Thoracic aorta (tissue), 2 donors: ENCODE data around the gene EEPD1. TPM values are rescaled to one million over a fixed set of nuclear protein-coding genes. Genes with fewer than 3 reads are reported as not detected.

Experiments used
- ATAC-seq: fragments of 150-250 bp; one replicate; pipeline ENCODE4 v1.8.0; 2017; ENCODE audit warnings: low read depth; ENCODE audit not compliant: insufficient number of reproducible peaks, low FRiP score
- DNase-seq: peaks from one replicate; pipeline ENCODE4 v3.0.0-alpha.2; 2020; ENCODE audit warnings: low spot score
- H3K27ac ChIP-seq, 2 donors: fragments of 200-600 bp; sonication (generic); 1 replicate in 1 of 2; 2 replicates in 1 of 2; pipeline ENCODE4 v1.5.1; 2016; ENCODE audit warnings: mild to moderate bottlenecking in 2 of 2, moderate library complexity in 2 of 2
- H3K27me3 ChIP-seq: fragments of 200-600 bp; sonication (generic); replicated peaks from 2 replicates; pipeline ENCODE4 v1.6.0; 2016; ENCODE audit warnings: mild to moderate bottlenecking; ENCODE audit not compliant: insufficient read depth
- H3K36me3 ChIP-seq: fragments of 200-600 bp; sonication (generic); one replicate; pipeline ENCODE4 v1.5.1; 2016
- H3K4me1 ChIP-seq, 2 donors: fragments of 200-600 bp; sonication (generic); 1 replicate in 1 of 2; 2 replicates in 1 of 2; pipeline versions ENCODE4 v1.5.1 to v1.6.0; 2016; ENCODE audit warnings: low read depth in 2 of 2, mild to moderate bottlenecking in 1 of 2; ENCODE audit not compliant: control insufficient read depth in 1 of 2
- H3K4me3 ChIP-seq: fragments of 200-600 bp; sonication (generic); 2 replicates; pipeline ENCODE4 v1.5.1; 2016; ENCODE audit warnings: mild to moderate bottlenecking
- H3K9me3 ChIP-seq: fragments of 200-600 bp; sonication (generic); 2 replicates; pipeline ENCODE4 v1.5.1; 2016
- total RNA-seq, 2 donors: library from RNA; depleted of rRNA; stranded (reverse); fragments of >200 nt; gene quantifications; one replicate each; pipeline versions ENCODE4 v1.1.0 to v1.2.3, GENCODE V29; 2016
- TF ChIP-seq, protein P1 (sequence below): fragments of 200-600 bp; sonication (generic); IDR thresholded peaks from one replicate; pipeline ENCODE4 v1.5.1; 2019; ENCODE audit warnings: antibody characterized with exemption

The EEPD1 gene
- total RNA-seq, 2 donors from 2014 or later: 14.6 to 17.4 TPM

GRCh38 chr7:36188266-36188665 lies 35.2 kb downstream of the EEPD1 start:
- no peak for ATAC-seq
- peaks cover 11 to 39% of the 10 kb centered on the region in 2 donors for H3K4me1 ChIP-seq

GRCh38 chr7:36188906-36189305 lies 35.9 kb downstream of the EEPD1 start:
- Histone ChIP-seq H3K4me3 (no peak overlapping the region), H3K4me1 (peaks cover 11 to 32% of the 10 kb centered on the region in 2 donors), H3K27ac (no peak overlapping the region), H3K27me3 (no peaks in the 10 kb centered on the region), H3K9me3 (no peaks in the 10 kb centered on the region), H3K36me3 (no peaks in the 10 kb centered on the region)
- TF ChIP-seq, protein P1, sequence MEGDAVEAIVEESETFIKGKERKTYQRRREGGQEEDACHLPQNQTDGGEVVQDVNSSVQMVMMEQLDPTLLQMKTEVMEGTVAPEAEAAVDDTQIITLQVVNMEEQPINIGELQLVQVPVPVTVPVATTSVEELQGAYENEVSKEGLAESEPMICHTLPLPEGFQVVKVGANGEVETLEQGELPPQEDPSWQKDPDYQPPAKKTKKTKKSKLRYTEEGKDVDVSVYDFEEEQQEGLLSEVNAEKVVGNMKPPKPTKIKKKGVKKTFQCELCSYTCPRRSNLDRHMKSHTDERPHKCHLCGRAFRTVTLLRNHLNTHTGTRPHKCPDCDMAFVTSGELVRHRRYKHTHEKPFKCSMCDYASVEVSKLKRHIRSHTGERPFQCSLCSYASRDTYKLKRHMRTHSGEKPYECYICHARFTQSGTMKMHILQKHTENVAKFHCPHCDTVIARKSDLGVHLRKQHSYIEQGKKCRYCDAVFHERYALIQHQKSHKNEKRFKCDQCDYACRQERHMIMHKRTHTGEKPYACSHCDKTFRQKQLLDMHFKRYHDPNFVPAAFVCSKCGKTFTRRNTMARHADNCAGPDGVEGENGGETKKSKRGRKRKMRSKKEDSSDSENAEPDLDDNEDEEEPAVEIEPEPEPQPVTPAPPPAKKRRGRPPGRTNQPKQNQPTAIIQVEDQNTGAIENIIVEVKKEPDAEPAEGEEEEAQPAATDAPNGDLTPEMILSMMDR: no peak
- DNase-seq (no peak), ATAC-seq (no peak)

More at GRCh38 chr7:36188266-36188665, 35.2 kb downstream of the EEPD1 start:
- no peak overlapping the region for H3K27ac ChIP-seq
- no peaks in the 10 kb centered on the region for H3K36me3 ChIP-seq
- DNase-seq: no peak
- H3K27me3 ChIP-seq: no peaks in the 10 kb centered on the region
- no peak overlapping the region for H3K4me3 ChIP-seq
- no peaks in the 10 kb centered on the region for H3K9me3 ChIP-seq
- TF ChIP-seq, protein P1: no peak

DNA sequence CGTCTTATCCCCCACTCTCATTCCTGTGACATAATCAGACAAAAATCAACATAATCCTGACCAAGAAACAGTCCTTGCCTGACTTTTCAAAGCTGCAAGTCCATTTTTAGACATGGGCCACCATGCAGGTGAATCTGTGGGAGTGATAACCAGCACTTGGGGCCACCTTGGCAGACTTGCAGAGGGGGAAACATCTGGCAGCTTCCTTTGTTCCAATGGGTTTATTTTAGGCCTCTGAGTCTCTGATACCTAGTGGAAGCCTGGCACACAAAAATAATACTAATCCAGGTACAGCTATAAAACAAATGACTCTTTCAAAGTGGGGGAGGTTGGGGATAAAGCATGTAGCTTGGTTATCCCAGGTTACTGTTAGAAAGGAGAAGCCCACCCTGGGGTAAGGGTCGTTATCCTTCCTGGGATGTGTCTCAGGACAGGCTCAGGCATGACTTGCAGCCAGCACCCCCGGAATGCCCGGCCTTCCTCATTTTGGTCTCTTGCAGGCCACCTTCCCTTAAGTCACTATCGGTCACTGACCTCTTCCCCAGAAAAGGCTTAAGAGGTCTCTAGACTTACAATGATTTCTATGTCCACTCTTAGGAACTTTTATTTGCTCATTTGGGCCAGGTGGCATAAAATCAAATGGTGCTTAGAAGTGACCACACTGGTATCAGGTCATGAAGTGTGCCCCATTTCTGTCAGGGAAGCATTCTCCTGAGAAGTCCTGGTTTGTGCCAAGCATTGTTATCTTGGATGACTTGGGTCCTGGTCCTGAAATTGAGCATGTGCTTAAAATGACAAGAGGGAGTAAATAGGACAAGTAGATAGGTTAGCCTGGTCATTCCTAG lies 37.6 kb downstream of the EEPD1 start:
- Histone ChIP-seq H3K4me3 (no peak overlapping the region), H3K36me3 (no peaks in the 10 kb centered on the region), H3K9me3 (no peaks in the 10 kb centered on the region), H3K4me1 (peaks cover 11 to 27% of the 10 kb centered on the region in 2 donors), H3K27ac (no peak overlapping the region), H3K27me3 (no peaks in the 10 kb centered on the region)
- TF ChIP-seq, protein P1: no peak
- no peak for DNase-seq
- no peak for ATAC-seq

DNA sequence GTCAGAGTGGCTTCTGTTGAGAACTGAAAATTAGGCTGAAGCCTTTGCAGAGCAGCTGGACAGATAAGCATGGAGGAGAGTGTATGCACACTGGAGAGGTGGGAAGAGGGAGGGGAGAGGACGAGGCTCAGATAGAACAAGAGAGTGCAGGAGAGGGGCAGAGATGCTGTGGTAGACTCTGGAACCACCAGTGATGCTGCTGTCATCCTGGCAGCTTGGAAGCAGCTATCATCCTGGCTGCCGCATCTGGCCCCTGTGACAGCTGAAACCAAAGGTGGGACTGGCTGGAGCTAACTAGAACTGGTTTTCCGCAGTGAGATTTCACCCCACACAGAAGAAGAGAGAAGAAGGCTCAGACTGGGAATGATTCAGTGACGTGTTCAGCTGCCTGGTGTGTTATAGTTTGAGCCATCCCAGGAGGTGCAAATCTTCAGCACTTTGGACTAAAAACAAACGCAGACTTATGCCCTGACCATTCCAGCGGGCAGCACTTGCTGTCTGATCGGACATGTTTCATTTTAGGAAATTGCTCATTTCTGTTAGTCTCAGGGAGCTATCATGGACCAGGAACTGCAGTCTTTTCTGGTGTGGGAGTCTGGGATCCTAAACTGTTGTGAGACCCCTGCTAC lies 38.4 kb downstream of the EEPD1 start:
- Histone ChIP-seq H3K9me3 (no peaks in the 10 kb centered on the region), H3K27ac (no peak overlapping the region), H3K36me3 (no peaks in the 10 kb centered on the region), H3K4me1 (peaks cover 11 to 27% of the 10 kb centered on the region in 2 donors), H3K4me3 (no peak overlapping the region), H3K27me3 (no peaks in the 10 kb centered on the region)
- DNase-seq: no peak
- TF ChIP-seq, protein P1: no peak
- ATAC-seq: no peak

DNA sequence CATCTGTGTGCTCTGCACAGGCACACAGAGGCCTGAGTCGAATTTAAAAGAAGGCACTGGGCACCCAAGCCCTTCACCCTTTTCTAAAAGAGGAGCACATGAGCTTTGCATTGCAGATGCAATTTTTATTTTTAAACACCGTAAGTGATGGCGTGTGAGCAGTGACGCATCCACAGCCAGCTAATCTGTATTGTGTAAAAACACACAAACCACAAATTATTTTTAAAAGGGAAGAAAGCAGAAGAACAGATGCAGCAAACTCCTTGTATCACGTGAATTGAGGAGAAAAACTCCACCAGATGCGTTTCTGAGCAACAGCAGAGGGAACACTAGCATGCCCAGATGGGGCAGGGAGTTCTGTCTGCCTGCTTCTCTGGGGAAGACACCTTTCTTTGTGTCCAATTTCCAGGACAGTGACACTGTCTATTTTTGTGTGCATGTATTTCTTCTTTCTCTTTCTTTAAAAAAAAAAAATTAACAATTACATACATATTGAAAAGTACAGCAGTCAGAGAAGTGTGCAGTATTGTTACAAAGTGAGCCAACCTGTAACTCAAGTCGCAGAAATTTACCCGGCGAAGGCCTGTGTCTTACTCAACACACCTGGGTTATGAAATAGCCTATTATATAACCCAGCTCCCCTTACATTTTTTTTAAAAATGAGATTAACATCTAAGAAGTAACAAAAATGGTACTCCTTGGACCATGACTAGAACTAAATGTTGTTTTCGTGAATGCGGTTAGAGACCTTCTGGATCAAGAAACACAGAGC lies 39.2 kb downstream of the EEPD1 start:
- TF ChIP-seq, protein P1: no peak
- Histone ChIP-seq H3K4me3 (no peak overlapping the region), H3K36me3 (no peaks in the 10 kb centered on the region), H3K27ac (no peak overlapping the region), H3K4me1 (peaks cover 11 to 22% of the 10 kb centered on the region in 2 donors), H3K9me3 (no peaks in the 10 kb centered on the region), H3K27me3 (no peaks in the 10 kb centered on the region)
- ATAC-seq (no peak), DNase-seq (no peak)
